NCI-H187 (cell line): Measurements from ENCODE around the gene NDUFAF2.

ENCODE experiments used
- DNase-seq, 2 experiments: peaks; one replicate each; lab custom pipeline; 2025; lab: John Stamatoyannopoulos, UW

The NDUFAF2 gene

DNA sequence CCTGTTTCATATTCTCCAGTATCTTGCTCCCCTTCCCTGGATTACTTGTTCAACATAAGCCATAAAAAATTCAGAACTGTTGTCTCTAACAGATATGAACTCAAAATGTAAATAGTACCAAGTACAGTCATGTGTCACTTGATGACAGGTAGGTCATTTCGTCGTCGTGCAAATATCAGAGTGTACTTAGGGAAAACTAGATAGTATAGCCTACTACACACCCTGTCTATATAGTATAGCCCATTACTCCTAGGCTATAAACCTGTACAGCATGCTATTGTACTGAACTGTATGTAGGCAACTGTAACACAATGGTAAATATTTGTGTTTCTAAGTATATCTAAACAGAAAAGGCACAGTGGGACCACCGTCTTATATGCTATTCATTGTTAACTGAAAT, 178.1 kb downstream of the NDUFAF2 start:
- no peak for DNase-seq

DNA sequence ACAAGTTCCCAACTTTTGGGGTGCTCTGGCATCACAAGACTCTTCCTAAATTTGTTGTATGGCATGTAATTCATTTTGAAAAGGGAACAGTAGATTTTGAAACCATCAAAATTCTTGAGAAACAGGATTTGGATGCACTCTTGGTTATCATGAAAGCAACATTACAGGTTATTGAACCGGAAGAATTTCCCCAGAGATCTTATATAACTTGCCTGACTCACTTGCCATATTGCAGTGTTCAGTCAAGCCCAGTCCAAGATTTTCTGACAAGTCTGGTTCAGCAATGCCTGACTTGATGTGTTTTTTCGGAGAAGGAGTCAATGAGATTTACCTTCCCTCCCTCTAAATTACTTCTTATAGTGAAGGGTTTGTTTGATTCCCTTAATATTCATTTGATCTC, 185.3 kb downstream of the NDUFAF2 start:
- no peak for DNase-seq

- no peak for DNase-seq
Observed at GRCh38 chr5:61132559-61132958, 187.6 kb downstream of the NDUFAF2 start.

- no peak for DNase-seq
Observed at GRCh38 chr5:61137835-61138234, 192.8 kb downstream of the NDUFAF2 start.

DNA sequence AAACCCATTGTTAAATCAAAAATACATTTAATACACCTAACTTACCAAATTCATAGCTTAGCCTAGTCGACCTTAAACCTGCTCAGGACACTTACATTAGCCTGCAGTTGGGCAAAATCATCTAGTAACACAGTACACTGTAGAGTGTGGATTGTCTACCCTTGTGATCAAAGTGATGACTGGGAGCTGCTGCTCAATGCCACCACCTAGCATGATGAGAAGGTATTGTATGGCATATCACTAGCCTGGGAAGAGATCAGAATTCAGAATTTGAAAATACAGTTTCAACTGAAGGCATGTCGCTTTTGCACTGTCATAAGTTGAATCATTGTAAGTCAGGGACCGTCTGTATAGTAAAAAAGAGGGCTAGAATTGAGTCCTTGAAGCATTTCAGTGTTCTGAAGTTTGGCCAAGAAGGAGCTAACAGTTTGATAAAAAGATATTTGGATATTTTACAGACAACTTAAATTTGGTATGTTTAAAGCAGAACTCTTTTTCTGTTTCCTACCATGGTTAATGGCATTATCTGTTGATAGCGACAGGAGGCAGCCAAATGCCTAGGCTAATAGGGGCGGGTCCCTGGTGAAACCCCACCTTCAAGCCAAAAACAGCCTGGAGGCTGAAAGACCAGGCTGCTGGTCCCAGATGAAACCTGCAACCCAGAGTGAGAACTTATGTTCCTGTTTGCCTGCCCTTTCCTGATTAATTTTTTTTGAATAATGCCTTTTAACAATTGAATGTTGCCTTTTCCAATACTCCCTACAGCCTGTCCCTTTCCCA, 194.3 kb downstream of the NDUFAF2 start:
- DNase-seq: no peak

DNA sequence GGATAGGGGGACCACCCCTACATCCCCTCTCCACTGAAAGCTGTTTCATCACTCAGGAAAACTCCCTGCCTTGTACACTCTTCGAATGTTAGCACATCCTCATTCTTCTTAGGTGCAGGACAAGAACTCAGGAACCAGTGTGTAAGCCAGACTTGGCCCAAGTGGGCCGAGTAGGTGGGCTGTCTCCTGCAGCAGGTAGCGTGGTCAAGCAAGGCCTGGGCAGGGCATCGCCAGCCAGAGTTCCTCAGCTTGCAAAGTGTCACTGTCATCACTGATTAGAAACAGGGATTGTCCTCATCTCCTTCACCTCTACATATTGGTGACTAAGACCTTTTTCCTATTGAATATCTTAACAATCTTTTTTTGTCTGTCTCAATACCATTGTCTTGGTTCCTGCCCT, 194.9 kb downstream of the NDUFAF2 start:
- no peak for DNase-seq

DNA sequence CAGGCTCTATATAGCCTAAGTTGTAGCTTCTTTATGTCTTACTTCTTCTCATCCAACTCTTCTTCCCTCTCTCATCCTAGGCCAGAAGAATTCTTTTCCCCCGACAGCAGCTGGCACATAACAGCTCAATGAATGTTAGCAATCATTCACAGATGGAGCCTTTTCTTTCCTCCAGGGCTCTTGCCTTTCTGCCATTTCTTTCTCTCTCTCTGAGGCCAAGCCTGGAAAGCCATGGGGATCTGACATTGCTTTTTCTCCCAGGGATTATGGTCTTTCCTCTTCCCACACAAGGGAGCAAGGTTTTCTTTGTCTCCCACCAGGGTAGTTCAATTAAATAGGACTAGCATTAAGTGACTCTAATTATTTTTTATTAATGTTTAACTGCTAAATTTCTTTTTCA, 196.8 kb downstream of the NDUFAF2 start:
- no peak for DNase-seq

GRCh38 chr5:61142391-61142790, 197.4 kb downstream of the NDUFAF2 start:
- DNase-seq: no peak

DNA sequence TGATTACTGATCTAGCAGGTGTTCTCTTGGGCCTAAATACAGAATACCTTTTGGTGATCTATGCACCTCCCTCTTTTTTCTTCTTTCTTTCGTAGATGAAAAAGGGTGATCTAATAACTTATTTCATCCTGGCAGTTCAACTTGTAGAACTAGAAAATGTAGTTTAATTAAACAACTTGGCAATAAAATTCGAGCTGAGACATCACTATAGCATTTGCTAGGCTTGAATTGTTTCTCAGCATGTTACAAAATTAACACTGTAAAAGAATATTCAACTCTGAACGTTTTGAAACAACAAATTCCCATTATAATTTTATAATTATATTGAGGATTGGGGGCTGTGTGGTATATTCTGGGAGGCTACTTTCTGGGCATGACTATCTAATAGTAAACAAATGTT, 197.8 kb downstream of the NDUFAF2 start:
- no peak for DNase-seq

DNA sequence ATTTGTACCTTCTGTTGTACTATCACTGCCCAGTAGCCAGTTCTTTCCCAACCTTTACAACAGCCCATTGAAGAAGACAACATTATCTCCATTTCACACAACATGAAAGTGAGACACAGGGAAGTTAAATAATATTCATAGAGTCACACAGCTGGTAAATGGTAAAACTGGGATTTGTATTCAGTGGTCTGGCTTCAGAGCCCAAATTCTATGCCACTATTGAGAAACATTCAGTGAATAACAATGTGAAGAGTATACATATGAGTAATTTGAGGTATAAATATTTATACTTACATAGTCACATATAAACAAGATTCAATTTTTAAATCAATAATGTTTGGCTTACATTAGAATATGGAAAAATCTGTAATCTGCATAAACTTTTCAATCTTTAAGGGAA, 203.5 kb downstream of the NDUFAF2 start:
- no peak for DNase-seq

DNA sequence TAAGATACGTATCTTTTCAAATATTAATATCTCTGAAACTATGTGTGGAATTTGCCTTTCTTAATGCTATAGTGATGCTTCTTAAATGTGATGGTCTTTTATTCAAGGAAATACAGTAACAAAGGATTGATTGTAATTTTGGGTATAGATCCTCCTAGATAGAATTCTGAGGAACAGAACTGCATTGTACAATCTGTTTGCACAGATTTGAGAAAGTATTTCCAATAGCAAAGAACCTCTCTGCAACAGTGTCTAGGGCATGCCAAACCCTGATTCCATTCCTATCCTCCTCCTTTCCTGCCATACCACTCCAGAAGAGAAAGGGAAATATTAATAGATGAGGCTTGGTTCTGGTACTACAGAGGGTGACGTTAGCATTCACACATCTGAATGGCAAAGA, 206.9 kb downstream of the NDUFAF2 start:
- no peak for DNase-seq

DNA sequence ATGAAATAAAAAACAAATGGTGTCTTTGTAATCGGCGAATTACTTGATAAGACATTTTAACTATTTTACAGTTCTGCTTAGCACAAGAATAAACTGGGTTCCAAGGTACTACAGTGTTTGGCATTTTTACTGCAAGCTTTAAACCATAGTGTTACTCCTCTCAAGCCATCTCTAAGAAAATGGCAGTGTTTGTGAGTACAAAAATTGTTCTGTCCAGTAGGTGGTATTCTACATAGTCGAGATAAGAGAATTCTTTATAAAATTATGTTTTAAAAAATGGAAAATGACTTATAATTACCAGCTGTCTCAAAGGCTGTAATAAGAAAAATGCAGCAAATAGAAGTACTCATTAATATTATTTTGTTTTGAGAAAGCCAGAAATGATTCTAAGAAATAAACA, 214.1 kb downstream of the NDUFAF2 start:
- no peak for DNase-seq

DNA sequence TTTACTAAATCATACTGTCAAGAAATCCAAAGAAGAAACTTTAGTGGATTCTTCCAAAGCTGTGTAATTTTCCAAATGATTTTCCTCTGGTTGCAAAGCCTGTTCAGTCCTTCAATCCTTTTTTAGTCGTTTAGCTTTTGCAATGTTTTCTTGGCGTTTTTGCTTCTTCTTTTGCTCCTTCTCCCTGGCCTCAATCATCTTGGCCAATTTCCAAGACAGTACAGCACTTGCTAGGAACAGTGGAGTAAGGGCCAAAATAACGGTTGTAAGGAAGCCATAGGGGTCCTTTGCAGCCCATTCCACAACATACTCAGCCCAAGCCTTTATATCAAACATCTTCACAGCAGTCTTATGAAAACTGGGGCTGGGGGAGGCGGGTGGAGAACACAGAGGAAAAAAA, 214.8 kb downstream of the NDUFAF2 start:
- no peak for DNase-seq

- DNase-seq: no peak
Observed at GRCh38 chr5:61160497-61160896, 215.5 kb downstream of the NDUFAF2 start.

DNA sequence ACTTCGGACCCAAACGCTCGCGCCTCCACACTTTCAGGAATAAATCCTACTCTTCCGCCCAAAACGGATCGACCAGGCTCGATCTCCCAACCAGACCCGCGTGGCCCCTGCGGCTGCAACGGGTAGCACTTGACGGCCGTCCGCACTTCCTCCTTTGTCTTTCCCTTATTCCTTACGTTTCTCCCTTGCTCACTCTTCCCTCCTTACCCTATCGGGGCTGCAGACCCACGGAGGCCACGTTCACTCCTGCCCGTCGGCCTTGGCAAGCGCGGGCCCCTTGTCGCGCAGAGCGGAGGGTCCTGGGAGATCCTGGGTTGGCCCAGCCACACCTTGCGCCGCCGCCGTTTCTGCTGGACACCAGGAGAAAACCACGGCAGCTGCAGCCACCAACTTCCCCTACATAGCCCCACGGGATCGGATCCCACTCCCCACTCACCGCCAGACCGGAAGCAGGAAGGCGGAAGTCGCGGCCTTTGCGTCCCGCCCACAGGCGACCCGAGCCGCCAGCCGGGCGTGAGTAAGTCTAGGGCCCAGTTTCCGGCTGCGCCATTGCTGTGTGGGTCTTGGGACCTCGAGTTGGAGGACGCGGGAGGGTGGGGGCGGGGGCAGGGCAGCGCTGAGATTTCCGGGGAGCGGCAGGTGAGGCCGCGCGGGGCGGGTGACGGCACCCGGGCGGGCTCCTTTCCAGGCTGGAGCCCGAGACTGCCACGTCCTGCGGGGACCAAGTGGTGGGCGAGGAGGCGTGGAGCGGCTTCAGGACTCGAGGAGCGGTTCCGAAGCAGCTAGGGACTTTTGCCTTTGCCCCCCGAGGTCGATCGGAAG, 217.2 kb downstream of the NDUFAF2 start, which contains the start of gene SMIM15:
Gene SMIM15 (minus strand): TSS at position 459 of the 822 bp plus-strand sequence. CDS start 2,297 bp downstream, outside the sequence.
- DNase-seq: peak; percentile 74 to 91

DNA sequence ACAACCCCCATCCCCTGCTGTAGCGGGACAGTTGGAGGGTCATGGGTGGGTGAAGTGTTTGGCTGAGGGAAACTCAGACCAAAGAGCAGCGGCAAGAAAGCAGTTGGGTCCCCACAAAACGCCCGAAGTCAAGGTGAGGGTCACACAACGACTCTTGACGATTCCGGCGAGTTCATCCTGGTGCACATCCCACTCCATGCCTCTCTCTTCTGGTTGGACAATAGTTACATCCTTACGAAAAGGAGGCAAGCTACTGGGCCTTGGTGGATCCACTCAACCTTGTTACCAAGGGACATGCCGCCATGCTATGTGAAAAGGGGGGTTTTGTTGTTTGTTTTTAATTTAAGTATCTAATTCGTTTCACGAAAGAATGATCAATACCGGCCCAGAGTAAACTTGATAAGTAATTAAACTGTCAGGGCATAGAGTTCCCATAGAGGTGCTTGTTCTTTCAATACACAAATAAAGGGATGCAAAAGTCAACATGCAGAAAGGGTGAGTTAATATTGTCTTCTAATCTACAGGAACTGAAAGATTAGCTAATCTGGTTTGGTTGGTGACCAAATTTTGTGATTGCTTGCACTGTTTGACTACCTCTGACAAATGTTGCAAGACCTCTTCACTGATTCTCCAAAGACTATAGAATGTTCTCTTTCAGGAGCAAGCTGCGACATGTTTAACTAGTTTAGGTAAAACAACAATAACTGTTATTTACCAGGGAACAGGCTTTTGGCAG, 218.0 kb downstream of the NDUFAF2 start:
- no peak for DNase-seq

DNA sequence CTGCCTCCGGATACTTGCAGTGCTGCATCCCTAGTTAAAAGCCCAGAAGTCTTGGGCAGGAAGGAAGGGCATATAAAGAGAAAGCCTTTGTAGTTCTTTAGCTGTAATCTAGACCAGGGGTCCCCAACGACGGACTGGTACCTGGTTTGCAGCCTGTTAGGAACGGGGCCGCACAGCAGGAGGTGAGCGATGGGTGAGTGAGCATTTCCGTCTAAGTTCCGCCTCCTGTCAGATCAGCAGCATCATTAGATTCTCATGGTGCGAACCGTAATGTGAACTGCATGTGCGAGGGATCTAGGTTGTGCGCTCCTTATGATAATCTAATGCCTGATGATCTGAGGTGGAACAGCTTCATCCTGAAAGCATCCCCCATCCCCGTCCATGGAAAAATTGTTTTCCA, 218.9 kb downstream of the NDUFAF2 start:
- no peak for DNase-seq

DNA sequence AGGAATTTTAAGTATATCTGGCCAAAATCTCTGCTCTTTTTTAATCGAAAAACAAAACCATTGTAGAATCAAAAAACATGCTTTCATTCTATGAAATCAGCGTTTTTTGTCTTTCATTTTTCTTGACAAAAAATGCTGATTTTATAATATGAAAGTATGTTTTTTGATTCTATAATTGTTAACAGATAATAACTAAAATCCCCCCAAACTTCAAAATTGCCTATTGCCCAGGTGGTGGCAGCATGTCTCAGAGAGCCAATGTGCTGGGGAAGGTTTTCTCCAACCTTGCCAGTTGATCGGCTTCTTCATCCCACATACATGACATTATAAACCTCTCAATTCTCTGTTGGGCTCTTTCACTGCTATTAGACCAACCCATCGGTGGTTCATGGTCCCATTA, 222.4 kb downstream of the NDUFAF2 start:
- DNase-seq: no peak

GRCh38 chr5:61168951-61169350, 223.9 kb downstream of the NDUFAF2 start:
- no peak for DNase-seq

DNA sequence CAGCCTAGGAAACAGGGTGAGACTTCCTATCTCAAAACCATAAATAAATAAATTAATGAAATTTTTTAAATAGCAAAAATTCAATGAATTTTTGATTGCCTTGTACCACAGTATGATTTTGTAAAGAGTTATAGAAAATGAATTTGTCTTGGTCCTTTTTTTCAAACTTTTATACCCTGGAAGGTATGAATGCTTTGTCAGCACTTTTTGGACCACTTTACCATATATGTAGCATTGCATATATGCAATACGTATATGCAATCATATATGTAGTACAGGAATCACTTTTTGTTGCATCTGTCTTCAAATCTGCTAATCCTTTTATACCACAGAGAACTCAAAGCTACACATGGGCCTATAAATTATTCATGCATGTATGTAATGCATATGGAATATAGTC, 226.5 kb downstream of the NDUFAF2 start:
- no peak for DNase-seq

DNA sequence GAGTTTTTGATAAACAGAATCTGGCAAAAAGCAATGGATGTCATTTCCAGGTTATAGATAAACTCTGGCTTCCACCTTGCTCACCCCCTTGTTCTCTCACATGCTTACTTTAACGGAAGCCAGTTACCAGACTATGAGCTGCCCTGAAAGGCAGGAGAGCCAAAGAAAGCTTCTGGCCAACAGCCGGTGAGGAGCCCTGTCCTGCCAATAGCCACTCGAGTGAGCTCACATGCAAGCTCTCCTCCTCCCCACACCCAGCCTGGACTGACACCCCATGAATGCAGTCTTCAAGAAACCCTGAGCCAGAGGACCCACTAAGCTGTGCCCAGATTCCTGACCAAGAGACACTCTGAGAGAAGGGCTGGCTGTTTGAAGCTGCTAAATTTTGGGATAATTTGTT, 231.6 kb downstream of the NDUFAF2 start:
- DNase-seq: no peak

DNA sequence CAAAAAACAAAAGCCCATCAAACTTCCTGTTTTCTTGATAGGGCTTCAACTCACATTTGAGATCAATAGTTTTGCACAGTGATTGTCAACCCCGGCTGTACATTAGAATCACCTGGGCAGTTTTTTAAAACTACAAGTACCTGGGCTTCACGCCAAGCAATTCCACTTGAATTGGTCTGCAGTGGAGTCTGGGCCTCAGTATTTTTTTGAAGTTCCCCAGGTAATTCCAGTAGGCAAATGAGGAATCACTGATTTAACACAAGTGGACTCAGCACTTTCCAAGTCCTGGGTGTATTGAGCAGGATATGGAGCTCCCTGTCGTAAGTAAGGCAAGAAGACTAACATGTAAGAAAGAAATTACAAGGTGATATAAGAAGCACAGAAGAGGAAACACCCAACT, 232.1 kb downstream of the NDUFAF2 start:
- DNase-seq: no peak

- DNase-seq: no peak
Observed at GRCh38 chr5:61177716-61178115, 232.7 kb downstream of the NDUFAF2 start.
